ENCODE results near the gene NVL.

NVL gene

DNA sequence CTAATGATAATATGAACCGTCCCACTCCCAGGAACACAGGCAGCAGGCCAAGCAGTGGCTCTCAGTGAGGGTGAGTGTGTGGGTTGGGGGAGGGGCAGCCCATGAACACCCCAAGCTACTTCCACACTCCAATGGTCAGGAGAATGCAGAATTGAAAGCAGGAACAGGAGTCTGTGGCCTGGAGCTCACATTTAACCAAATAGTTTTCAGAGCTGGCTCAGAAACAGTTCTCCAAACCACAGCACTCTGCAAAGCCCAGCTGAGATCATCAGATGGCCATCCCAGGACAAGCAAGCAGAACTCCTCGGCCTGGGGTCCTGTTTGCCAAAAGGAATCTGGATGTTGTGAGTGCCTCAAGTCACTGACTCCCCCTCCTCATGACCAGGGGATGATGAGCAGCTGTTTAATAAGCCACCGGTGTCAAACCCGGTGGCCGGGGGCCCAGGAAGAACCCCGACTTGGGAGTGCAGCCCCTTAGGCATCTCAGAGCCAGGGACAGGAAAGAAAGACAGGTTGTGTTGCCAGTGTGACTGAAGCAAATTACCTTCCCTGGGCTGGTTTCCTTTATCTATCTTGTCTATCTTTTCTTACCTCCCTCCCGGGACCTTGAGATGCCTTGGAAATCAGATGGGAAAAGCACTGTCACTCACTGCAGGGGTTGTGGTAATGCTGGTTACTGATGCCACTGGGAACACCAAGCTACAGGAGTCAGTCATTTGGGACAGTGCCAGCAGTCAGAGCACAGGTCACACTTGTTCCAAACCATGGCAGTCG is 126.5 kb downstream of the NVL start:
- H3K4me2 ChIP-seq (ENCODE audit: low read length) = peak overlapping the region; percentile 85
- peak overlapping the region; percentile 65 for H3K4me3 ChIP-seq (ENCODE audit: low read length)

DNA sequence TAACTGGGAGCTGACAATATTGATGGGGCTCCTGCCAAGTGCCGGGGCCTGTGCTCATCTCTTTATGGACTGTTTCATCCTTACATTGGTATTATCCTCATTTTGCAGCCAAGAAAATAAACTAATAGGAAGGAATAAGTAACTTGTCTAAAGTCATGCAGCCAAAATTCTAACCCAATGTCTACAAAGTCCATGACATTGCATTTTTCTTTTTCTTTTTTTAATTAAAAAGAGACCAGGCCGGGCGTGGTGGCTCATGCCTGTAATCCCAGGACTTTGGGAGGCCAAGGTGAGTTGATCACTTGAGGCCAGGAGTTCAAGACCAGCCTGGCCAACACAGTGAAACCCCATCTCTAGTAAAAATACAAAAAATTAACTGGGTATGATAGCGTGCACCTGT is 128.1 kb downstream of the NVL start:
- H3K4me2 ChIP-seq (ENCODE audit: low read length) = no peak overlapping the region
- H3K9me2 ChIP-seq (replicated peaks; ENCODE audit: control insufficient read depth, low read length) = no peaks in the 10 kb centered on the region
- 0 out of 2 replicates have a peak, but pooled peaks cover 4% of the 10 kb centered on the region for H4K20me1 ChIP-seq (ENCODE audit: control insufficient read depth, insufficient read depth, low read depth, low read length)
- TF ChIP-seq, protein P1, sequence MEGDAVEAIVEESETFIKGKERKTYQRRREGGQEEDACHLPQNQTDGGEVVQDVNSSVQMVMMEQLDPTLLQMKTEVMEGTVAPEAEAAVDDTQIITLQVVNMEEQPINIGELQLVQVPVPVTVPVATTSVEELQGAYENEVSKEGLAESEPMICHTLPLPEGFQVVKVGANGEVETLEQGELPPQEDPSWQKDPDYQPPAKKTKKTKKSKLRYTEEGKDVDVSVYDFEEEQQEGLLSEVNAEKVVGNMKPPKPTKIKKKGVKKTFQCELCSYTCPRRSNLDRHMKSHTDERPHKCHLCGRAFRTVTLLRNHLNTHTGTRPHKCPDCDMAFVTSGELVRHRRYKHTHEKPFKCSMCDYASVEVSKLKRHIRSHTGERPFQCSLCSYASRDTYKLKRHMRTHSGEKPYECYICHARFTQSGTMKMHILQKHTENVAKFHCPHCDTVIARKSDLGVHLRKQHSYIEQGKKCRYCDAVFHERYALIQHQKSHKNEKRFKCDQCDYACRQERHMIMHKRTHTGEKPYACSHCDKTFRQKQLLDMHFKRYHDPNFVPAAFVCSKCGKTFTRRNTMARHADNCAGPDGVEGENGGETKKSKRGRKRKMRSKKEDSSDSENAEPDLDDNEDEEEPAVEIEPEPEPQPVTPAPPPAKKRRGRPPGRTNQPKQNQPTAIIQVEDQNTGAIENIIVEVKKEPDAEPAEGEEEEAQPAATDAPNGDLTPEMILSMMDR (IDR thresholded peaks at IDR 0.05; ENCODE audit: low read depth, low read length, poor library complexity, severe bottlenecking) = no peak
- no peak for TF ChIP-seq EZH2phosphoT487 (IDR thresholded peaks at IDR 0.05; ENCODE audit: borderline replicate concordance, low read length)
- peaks cover 15% of the 10 kb centered on the region for H3F3A ChIP-seq (ENCODE audit: control insufficient read depth, insufficient read depth)
- 0 out of 2 replicates have a peak, but pooled peaks cover 4% of the 10 kb centered on the region for H3K36me3 ChIP-seq (ENCODE audit: control insufficient read depth, low read length)
- H3K9me3 ChIP-seq (ENCODE audit: control insufficient read depth, insufficient read depth, low read length) = no peaks in the 10 kb centered on the region
- no peaks in the 10 kb centered on the region for H3K27me3 ChIP-seq (ENCODE audit: control insufficient read depth, low read length)
- no peak overlapping the region for H3K27ac ChIP-seq (ENCODE audit: low read depth, low read length)
- H3K79me2 ChIP-seq (ENCODE audit: control insufficient read depth, low read length) = no peaks in the 10 kb centered on the region
- H3K4me3 ChIP-seq (ENCODE audit: low read length) = no peak overlapping the region
- peaks cover 43% of the 10 kb centered on the region for H3K4me1 ChIP-seq (ENCODE audit: control insufficient read depth, low read length)

More for the DNA sequence above, 126.5 kb downstream of the NVL start:
- Histone ChIP-seq H3K4me1 (ENCODE audit: control insufficient read depth, low read length) (peaks cover 43% of the 10 kb centered on the region), H3K79me2 (ENCODE audit: control insufficient read depth, low read length) (no peaks in the 10 kb centered on the region), H4K20me1 (ENCODE audit: control insufficient read depth, insufficient read depth, low read depth, low read length) (no peaks in the 10 kb centered on the region), H3K36me3 (ENCODE audit: control insufficient read depth, low read length) (no peaks in the 10 kb centered on the region), H3K27me3 (ENCODE audit: control insufficient read depth, low read length) (no peaks in the 10 kb centered on the region), H3K27ac (ENCODE audit: low read depth, low read length) (peak overlapping the region; percentile 73), H3K9me3 (ENCODE audit: control insufficient read depth, insufficient read depth, low read length) (no peaks in the 10 kb centered on the region), H3K9me2 (replicated peaks; ENCODE audit: control insufficient read depth, low read length) (no peaks in the 10 kb centered on the region), H3F3A (ENCODE audit: control insufficient read depth, insufficient read depth) (peaks cover 9% of the 10 kb centered on the region)
- TF ChIP-seq, protein P1 (IDR thresholded peaks at IDR 0.05; ENCODE audit: low read depth, low read length, poor library complexity, severe bottlenecking) = no peak
- TF ChIP-seq EZH2phosphoT487 (IDR thresholded peaks at IDR 0.05; ENCODE audit: borderline replicate concordance, low read length) = no peak

DNA sequence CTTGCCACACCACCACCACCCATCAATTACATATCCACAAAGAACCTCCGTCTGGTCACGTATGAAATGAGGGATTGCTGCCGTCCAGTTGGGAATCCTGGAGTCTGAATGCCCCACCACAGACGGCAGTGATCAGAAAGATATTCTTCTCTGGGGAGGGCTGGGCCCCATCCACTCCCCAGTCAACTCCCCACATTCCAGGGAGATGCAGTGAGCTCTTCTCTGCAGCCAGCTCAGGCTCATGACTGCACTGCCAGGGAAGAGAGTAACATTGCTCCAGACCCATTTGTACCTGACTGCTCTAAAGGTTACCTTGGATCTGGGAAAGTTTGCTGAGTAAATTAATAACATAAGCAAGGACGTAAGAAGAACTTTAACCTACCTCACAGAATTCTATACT is 128.6 kb downstream of the NVL start:
- peaks cover 19% of the 10 kb centered on the region for H3F3A ChIP-seq (ENCODE audit: control insufficient read depth, insufficient read depth)
- no peaks in the 10 kb centered on the region for H3K27me3 ChIP-seq (ENCODE audit: control insufficient read depth, low read length)
- no peak overlapping the region for H3K27ac ChIP-seq (ENCODE audit: low read depth, low read length)
- H3K4me3 ChIP-seq (ENCODE audit: low read length) = no peak overlapping the region
- no peak for TF ChIP-seq EZH2phosphoT487 (IDR thresholded peaks at IDR 0.05; ENCODE audit: borderline replicate concordance, low read length)
- TF ChIP-seq, protein P1 (IDR thresholded peaks at IDR 0.05; ENCODE audit: low read depth, low read length, poor library complexity, severe bottlenecking) = no peak
- no peaks in the 10 kb centered on the region for H3K79me2 ChIP-seq (ENCODE audit: control insufficient read depth, low read length)
- H3K9me3 ChIP-seq (ENCODE audit: control insufficient read depth, insufficient read depth, low read length) = no peaks in the 10 kb centered on the region
- no peaks in the 10 kb centered on the region for H3K9me2 ChIP-seq (replicated peaks; ENCODE audit: control insufficient read depth, low read length)
- 0 out of 2 replicates have a peak, but pooled peaks cover 4% of the 10 kb centered on the region for H3K36me3 ChIP-seq (ENCODE audit: control insufficient read depth, low read length)
- no peak overlapping the region for H3K4me2 ChIP-seq (ENCODE audit: low read length)
- peaks cover 43% of the 10 kb centered on the region for H3K4me1 ChIP-seq (ENCODE audit: control insufficient read depth, low read length)
- H4K20me1 ChIP-seq (ENCODE audit: control insufficient read depth, insufficient read depth, low read depth, low read length) = 0 out of 2 replicates have a peak, but pooled peaks cover 4% of the 10 kb centered on the region
